HG03469 (cell line): ENCODE measurements around the gene TNFSF8.

ENCODE experiments used
- ATAC-seq: cut with Tn5 transposase; IDR thresholded peaks from one replicate; pipeline ENCODE4 v1.9.1; 2021; ENCODE audit warnings: mild to moderate bottlenecking, moderate library complexity, moderate number of reproducible peaks; ENCODE audit not compliant: unreplicated experiment

Gene TNFSF8

DNA sequence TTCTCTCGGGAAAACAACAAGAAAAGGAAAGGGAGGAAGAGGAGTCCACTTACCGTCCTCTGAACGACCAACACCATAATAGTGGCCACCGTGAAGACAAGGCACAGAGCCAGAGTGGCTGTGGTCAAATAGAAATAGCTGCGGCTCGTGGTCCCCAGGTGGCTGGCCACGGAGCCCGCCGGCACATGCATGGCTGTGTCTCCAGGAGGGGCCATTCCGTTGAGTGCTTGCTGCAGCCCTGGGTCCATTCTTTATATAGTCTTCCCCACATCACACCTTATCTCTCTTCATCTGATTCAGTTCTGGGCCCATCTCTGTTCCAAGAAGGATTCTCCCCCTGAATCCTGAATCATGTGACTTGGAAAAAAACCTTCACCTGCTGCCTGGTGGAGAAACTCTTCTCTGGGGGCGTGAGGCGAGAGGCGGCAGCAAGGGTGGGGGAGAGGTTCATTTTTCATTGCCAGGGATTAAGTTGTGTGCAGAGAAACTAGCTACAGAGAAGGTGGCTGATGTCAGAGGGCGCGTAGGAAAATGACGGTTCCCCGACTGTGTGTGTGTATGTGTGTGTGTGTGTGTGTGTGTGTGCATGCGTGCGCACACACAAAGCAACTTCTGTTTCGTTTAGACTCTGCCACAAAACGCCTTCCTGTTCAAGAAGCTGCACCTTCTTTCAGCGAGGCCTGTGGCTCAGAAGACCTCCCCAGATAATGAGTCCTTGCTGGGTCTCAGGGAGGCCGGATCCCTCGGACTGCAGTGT is at the start of gene TNFSF8:
TNFSF8 (minus strand) TSS at position 536 of the 757 bp plus-strand sequence; CDS start at position 248, 288 bp downstream.
- no peak for ATAC-seq

GRCh38 chr9:114973216-114973615 is 42.8 kb upstream of the TNFSF8 start:
- no peak for ATAC-seq

- no peak for ATAC-seq
Observed at GRCh38 chr9:114972510-114973136, 42.2 kb upstream of the TNFSF8 start.

DNA sequence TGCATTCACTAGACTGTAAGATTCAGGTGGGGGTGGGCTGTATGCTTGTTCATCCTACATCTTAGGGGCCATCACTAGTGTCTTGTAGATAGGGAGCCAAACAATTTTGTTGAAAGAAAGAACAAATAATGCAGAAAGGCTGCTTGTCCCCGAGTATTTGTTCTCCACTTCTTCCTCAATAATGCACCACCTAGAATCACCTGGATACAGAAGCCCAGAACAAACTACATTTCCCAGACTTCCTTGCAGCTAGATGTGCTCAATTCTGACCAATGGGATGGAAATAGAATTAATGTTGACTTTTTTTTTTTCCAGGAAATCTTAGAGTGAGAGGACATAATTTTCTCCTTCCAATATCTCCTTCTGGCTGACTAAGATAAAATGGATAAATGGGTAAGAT is 38.9 kb upstream of the TNFSF8 start:
- no peak for ATAC-seq

- ATAC-seq: no peak
Observed at GRCh38 chr9:114968671-114969070, 38.3 kb upstream of the TNFSF8 start.

DNA sequence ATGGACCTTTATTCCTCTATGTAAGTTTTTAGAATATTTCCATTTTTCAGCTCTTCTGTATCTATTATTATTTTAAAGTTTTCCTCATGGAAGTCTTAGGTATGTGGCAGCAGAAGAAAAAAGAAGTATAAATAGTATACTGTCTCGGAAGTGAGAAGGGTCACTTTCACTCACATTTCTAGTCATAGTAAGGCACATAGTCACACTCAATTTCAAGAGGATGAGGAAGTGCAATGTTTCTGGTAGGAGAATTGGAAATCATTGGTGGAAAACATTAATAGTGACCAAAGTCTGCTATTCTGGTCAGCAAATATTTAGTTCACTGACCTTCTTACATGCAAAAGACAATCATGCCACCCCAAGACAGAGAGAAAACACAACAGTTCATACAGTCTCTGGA is 35.2 kb upstream of the TNFSF8 start:
- ATAC-seq: no peak

DNA sequence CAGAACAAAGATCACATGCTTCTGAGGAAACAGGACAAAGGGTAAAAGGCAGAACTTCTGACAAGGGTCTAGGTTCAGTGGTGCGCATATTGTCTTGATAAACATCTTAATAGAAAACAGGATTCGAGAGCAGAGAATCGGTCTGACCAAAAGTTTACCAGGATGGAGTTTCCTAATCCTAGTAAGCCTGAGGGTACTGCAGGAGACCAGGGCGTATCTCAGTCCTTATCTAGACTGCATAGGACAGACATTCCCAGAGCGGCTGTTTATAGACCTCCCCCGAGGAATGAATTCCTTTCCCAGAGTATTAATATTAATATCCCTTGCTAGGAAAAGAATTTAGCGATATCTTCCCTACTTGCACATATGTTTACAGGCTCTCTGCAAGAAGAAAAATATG is 32.4 kb upstream of the TNFSF8 start:
- ATAC-seq: no peak

DNA sequence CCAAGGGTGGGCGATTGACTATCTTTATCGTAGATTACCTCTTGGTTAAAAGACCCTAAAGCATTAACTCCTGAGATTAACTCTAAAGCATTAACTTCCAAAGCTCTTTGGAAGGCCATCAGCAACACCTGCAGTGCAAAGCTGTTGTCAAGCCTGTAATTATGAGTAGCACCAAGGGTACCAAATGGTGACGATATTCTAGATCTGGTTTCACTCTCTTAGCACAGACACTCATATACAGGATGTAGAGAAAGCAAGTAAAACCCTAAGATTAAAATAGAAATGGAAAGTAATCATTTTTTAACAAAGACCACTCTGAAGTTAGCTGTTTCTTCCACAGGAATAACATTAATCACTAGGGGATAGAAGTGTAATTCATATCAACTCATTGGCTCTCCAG is 29.9 kb upstream of the TNFSF8 start:
- ATAC-seq: no peak

- ATAC-seq: no peak
Observed at GRCh38 chr9:114958844-114959235, 28.4 kb upstream of the TNFSF8 start.

GRCh38 chr9:114958021-114958843 is 27.8 kb upstream of the TNFSF8 start:
- no peak for ATAC-seq

DNA sequence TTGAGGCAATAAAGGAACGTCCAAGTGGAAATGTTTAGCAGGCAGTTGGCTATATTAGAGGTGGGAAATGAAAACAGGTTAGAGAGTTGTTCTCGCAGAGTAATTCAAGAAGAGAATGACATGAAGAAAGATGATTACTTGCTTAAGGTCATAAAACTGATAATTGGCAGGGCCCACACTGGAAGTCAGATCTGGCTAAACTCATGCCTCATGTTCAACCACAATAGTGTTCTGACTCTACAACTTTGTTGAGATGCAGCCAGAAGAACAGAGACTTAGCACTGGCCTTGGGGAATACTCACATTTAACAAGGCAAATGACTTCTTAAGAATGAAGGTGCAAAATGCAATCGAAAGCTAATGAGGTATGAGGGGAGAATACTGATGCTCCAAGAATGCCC is 27.2 kb upstream of the TNFSF8 start:
- no peak for ATAC-seq

DNA sequence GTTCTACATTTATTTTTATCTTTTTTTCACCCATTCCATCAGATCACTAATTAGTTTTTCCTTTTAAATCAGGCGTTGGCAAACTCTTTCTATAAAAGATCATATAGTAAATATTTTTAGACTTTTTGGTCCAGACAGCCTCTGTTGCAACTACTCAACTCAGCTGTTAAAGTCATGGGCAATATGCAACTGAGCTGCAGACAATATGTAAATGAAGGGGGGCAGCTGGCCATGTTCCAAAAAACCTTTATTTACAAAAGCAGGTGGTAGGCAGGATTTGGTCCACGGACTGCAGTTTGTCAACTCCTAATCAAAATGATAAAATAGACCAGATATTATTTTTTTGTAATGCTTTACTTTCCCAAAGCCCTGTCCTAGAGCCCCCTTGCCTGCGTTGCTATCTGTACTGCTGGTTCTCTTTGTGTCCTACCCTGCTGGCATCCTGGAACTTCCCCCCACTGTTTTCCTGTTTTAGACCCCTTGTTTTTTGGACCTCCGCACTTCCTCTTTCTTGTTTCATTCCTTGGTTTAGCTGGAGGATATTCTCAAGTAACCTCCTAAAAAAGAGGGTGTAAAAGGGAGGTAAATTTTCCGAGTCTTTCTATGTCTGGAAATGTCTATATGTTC is 24.7 kb upstream of the TNFSF8 start:
- no peak for ATAC-seq

GRCh38 chr9:114953959-114954358 is 23.6 kb upstream of the TNFSF8 start:
- ATAC-seq: no peak

DNA sequence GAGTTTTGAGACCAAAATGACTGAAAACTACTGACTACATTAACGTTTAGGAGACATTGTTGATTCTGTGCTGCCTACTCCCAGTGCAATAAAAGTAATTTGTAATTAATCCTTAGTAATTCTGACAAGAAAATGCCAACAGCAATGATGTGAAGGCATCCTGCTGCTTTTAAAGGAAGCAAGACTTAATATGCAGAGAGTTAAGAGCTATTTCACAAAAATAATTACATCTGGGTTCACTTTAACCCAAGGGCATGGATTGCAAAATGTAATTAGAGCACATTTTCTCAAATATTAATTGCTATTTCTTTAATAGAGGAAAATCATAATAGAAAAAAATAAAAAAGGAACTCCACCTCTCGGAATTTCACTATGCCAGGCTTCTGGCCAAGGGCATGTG is 22.7 kb upstream of the TNFSF8 start:
- ATAC-seq: no peak

DNA sequence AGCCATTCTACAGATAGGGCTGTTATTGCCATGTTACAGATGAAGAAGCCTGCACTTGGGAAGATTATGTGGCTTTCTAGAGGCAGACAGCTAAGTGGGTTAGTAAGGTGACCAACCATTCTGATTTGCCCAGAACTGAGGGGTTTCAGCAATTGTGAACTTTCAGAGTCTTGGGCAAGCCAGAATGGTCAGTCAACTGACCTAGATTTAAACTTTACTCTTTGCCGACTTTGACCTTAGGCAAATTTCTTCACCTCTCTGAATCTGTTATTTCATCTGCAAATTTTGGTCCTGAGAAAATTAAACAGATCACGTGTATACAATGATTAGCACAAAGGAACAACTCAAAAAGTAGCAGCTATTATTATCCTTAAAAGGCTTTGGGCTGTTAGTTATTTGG is 20.4 kb upstream of the TNFSF8 start:
- no peak for ATAC-seq

DNA sequence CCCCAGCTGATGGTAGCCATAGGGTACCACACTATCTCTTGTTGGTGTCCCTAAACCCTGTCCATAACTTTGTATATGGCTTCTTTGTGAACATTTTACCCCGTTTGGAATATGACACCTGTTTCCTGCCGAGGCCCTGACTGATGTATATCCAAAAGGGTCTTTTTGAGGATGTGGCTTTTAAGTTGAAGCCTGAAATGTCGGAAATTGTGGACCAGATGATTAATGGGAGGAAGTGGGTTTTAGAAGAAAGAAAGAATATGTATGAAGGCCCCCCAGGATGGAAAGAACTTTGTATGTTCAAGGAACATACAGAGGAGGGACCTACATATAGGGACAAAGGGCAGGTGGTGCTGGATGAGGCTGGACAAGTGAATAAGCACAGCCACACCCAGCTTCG is 16.7 kb upstream of the TNFSF8 start:
- no peak for ATAC-seq

- no peak for ATAC-seq
Observed at GRCh38 chr9:114945616-114946412, 15.4 kb upstream of the TNFSF8 start.

GRCh38 chr9:114941376-114941775 is 11.0 kb upstream of the TNFSF8 start:
- ATAC-seq: no peak

DNA sequence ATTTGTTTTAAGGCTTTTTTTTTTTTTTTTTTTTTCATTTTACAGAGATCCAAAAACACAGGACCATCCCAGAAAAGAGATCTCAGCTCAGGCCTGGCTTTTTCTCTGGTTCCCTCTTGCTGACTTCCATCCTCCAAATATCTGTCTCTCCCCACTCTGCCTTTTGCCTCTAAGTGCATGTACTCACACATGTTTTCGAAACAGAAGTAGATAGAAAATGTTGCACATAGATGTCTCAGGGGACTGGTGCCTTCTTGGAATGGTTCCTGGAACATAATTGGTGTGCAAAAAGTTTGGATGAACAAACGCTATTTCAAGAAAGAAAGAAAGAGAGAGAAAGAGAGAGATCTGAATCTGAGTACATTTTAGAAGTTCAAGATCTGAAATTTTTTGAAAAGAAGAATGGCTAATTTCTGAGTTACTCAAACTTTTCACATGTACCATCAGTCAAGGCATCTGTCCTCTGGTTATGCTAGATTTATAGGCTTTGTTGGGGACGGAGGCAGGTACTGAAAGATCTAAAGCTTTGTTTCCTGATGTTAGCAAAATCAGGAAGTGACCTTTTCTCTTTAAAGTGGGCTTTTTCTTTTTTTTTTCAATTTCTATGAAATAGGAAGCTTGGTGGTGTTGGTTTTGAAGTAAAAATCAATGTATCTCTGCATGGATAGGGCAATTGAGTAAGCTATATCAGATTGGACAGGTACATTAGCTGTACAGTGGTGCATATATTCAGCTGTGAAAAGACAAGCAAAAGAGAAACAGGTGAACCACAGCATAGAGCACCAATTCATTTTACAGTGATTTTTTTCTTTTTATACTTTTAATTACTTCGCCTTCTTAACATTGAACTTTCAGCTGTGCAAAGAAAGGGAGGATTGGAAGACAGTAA is 8.5 kb upstream of the TNFSF8 start:
- no peak for ATAC-seq

DNA sequence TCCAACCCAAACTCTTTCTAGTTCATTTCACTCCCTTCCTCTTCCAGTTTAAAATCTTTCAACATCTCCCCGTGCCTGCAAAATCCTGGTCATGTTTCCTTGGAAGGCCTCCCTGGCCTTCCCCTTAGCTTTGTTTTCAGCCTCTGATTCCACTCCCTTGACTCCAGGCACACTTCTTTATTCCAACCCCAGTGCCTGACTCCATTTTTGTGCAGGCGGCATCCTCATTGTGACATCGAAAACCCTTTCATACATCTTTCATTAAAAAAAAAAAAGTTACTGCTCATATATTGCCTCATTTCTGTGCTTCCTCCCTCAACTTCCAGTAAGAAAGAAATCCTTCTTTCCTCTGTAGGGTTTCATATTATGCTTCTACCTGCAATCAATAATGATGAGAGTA is 7.1 kb upstream of the TNFSF8 start:
- ATAC-seq: no peak
